ENCODE measurements around the gene NEUROD6. TPM values are rescaled to one million over a fixed set of nuclear protein-coding genes. Genes with fewer than 3 reads are reported as not detected.

NEUROD6 gene
- total RNA-seq, 1 donor, result not detected

DNA sequence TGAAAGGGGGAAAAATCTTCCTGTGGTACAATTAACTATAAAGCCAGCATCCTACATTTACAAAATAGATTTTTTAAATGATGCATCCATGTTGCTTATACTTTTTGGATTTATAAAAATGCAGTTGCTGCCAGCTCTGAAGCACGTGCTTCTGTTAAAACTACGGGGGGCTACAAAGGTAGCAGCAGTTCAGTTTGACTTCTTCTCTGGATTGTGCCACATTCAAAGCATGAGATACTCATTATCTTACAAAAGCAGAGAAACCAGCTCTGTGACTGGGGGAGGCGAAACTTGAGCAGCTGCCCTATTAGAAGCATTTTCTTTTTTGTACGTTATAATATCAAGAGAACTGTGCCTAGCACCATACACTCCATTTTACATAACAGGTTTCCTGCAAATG is 31.1 kb downstream of the NEUROD6 start:
- no peak overlapping the region for H3K4me3 ChIP-seq (ENCODE audit: low read depth, low read length)
- no peak for TF ChIP-seq CTCF (IDR thresholded peaks at IDR 0.05; ENCODE audit: insufficient read depth, low read length)
- DNase-seq (ENCODE audit: low read depth), result no peak

DNA sequence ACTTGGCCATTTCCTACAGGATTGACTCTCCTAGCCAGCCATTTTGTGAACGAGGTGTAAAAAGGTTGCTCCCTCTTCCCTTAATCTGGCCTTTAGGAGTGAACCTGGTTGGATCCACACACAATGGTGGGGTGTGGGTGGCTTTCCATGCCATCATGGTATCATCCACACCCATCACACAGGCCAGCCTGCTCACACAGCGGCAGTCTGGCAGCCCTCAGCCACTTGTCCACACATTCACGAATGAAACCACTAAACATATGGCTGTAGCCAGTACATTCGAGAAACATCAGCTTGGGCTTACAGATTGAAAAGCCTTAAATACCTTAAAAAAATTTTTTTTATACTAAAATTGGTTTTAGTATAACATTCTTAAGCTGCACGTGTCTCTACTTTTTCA is 31.9 kb downstream of the NEUROD6 start:
- no peak for TF ChIP-seq CTCF (IDR thresholded peaks at IDR 0.05; ENCODE audit: insufficient read depth, low read length)
- H3K4me3 ChIP-seq (ENCODE audit: low read depth, low read length), result no peak overlapping the region
- DNase-seq (ENCODE audit: low read depth), result no peak

GRCh38 chr7:31307972-31308371 is 32.6 kb downstream of the NEUROD6 start:
- H3K4me3 ChIP-seq (ENCODE audit: low read depth, low read length), result no peak overlapping the region
- no peak for TF ChIP-seq CTCF (IDR thresholded peaks at IDR 0.05; ENCODE audit: insufficient read depth, low read length)
- no peak for DNase-seq (ENCODE audit: low read depth)

- no peak for TF ChIP-seq CTCF (IDR thresholded peaks at IDR 0.05; ENCODE audit: insufficient read depth, low read length)
- no peak for DNase-seq (ENCODE audit: low read depth)
- H3K4me3 ChIP-seq (ENCODE audit: low read depth, low read length), result no peak overlapping the region
Observed at GRCh38 chr7:31305260-31305659, 35.3 kb downstream of the NEUROD6 start.

DNA sequence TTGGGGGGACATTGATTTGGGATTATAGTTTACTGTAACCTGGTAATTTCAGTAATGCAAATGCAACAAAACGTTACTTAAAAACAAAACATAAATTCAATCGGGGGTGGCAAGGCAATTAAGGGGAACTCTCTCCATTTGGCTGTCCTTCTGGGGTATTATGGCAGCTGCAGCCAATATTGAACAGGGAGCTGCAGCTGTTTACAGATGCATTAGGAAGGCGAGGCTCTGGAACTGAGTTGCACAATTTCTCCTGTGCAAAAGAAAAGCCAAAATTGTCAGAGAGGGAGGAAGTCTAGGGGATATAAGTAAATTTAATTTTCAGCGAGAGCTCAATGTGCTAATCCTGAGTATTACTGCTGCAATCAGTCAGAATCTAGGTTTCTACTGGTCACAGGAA is 36.1 kb downstream of the NEUROD6 start:
- no peak for DNase-seq (ENCODE audit: low read depth)
- no peak for TF ChIP-seq CTCF (IDR thresholded peaks at IDR 0.05; ENCODE audit: insufficient read depth, low read length)

DNA sequence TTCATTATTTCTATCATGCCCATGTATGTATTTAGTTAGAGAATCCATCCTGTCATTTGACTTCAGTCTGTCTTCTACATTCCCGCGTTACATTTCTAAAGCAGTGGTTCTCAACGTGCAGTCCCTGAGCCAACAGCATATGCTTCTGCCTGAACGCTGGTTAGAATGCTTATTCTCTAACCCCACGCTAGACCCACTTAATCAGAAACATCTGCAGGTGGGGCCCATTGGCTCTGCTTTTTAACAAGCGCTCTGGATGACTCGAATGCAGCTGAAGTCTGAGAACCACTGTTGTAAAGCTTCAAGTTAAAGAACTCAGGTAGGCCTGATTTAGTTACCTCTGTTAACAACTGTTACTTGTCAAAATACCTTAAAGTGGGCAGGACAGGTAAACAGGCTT is 38.2 kb downstream of the NEUROD6 start:
- H3K4me3 ChIP-seq (ENCODE audit: low read depth, low read length), result no peak overlapping the region
- no peak for DNase-seq (ENCODE audit: low read depth)
- TF ChIP-seq CTCF (IDR thresholded peaks at IDR 0.05; ENCODE audit: insufficient read depth, low read length), result no peak

More for the DNA sequence above, 36.1 kb downstream of the NEUROD6 start:
- H3K4me3 ChIP-seq (ENCODE audit: low read depth, low read length), result no peak overlapping the region

DNA sequence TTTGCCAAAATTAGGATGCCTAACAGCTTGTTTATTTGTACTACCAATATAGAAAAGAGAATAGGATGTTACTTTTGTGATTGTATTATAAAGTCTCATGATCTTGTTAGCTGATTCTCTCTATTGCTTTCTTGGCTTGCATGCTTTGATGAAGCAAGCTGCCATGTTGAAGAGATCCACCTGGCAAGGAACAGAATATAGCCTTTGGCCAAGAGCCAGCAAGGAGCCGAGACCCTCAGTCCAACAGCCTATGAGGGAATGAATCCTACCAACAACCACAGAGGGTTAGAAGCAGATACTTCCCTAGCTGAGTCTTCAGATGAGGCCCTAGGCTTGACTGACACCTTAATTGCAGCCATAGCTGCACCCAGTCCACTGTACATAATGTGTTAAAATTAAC is 41.2 kb downstream of the NEUROD6 start:
- DNase-seq (ENCODE audit: low read depth), result no peak
- no peak overlapping the region for H3K4me3 ChIP-seq (ENCODE audit: low read depth, low read length)
- TF ChIP-seq CTCF (IDR thresholded peaks at IDR 0.05; ENCODE audit: insufficient read depth, low read length), result no peak

Data from fibroblast of the aortic adventitia (primary cell).